Upper lobe of left lung (tissue), 6 donors: ENCODE data around the gene SDHC. TPM values are rescaled to one million over a fixed set of nuclear protein-coding genes. Genes with fewer than 3 reads are reported as not detected.
"Not testable (repeated sequence)": the region's sequence is repeated elsewhere in the genome, so short reads cannot be mapped to it uniquely, and the experiment has no call there.

Source experiments
- ATAC-seq, 2 donors: fragments of 200-7000 bp; cut with Tn5 transposase; one replicate each; pipeline ENCODE4 v1.9.1; 2022; ENCODE audit warnings: mild to moderate bottlenecking in 2 of 2, moderate library complexity in 2 of 2; ENCODE audit not compliant: low FRiP score in 2 of 2
- DNase-seq, 2 donors: peaks; one replicate each; pipeline ENCODE4 v3.0.0-alpha.2; 2019 to 2020
- H3K27ac ChIP-seq, 4 donors: fragments of 200-600 bp; sonication (generic); one replicate each; pipeline ENCODE4 v1.5.1; 2016 to 2019
- H3K27me3 ChIP-seq, 4 donors: fragments of 200-600 bp; sonication (generic); one replicate each; pipeline ENCODE4 v1.5.1; 2017 to 2019
- H3K36me3 ChIP-seq, 4 donors: fragments of 200-600 bp; sonication (generic); one replicate each; pipeline ENCODE4 v1.5.1; 2016 to 2019
- H3K4me1 ChIP-seq, 4 donors: fragments of 200-600 bp; sonication (generic); one replicate each; pipeline ENCODE4 v1.5.1; 2018 to 2019
- H3K4me3 ChIP-seq, 4 donors: fragments of 200-600 bp; sonication (generic); one replicate each; pipeline ENCODE4 v1.5.1; 2017 to 2019; ENCODE audit warnings: mild to moderate bottlenecking in 2 of 4, moderate library complexity in 1 of 4
- H3K9me3 ChIP-seq, 4 donors: fragments of 200-600 bp; sonication (generic); one replicate each; pipeline ENCODE4 v1.5.1; 2018 to 2019
- EP300 ChIP-seq, 4 donors: sonication (generic); formaldehyde crosslinking; IDR thresholded peaks; one replicate each; pipeline ENCODE4 v1.5.1; 2017; ENCODE audit warnings: antibody characterized with exemption in 4 of 4, control low read depth in 2 of 4
- POLR2A ChIP-seq, 4 donors: fragments of 450-650 bp; IDR thresholded peaks; one replicate each; pipeline ENCODE4 v1.5.1; 2016 to 2017; ENCODE audit warnings: antibody characterized with exemption in 4 of 4, mild to moderate bottlenecking in 2 of 4
- POLR2AphosphoS5 ChIP-seq, 2 donors: sonication (generic); formaldehyde crosslinking; IDR thresholded peaks; one replicate each; pipeline ENCODE4 v1.5.1; 2017; ENCODE audit warnings: antibody characterized with exemption in 2 of 2
- WGBS, 2 donors: methylation state at CpG; one replicate each; pipeline ENCODE4 v1.1.5; 2017 to 2018; 5-methylcytosine and 5-hydroxymethylcytosine counted together
- small RNA-seq, 4 donors: library from RNA; depleted of rRNA; stranded (forward); fragments of <200 nt; gene quantifications; one replicate each; pipeline ENCODE3, GENCODE V24; 2016
- total RNA-seq, 6 donors: library from RNA; depleted of rRNA in 4 of 6; stranded (reverse); fragments of >200 nt in 4 of 6; gene quantifications; one replicate each; pipeline versions ENCODE4 v1.1.0 to v1.2.1, GENCODE V29; 2016 to 2021
- TF ChIP-seq, protein P1 (sequence below), 6 experiments: fragments of 450-650 bp in 4 of 6; fragments of 200-600 bp in 2 of 6; sonication (generic) in 2 of 6; IDR thresholded peaks; one replicate each; pipeline ENCODE4 v1.5.1; 2016 to 2019; ENCODE audit warnings: antibody characterized with exemption in 6 of 6
- donor health status: DM: no; HTN: no; CAD: no; lungs with moderate emphysema.
- donor health status: DM: no; HTN: yes; CAD: no; lungs with severe emphysema.

SDHC gene
- total RNA-seq, 6 donors from 2014 or later, result 17.7 to 159 (median 66.7) TPM

DNA sequence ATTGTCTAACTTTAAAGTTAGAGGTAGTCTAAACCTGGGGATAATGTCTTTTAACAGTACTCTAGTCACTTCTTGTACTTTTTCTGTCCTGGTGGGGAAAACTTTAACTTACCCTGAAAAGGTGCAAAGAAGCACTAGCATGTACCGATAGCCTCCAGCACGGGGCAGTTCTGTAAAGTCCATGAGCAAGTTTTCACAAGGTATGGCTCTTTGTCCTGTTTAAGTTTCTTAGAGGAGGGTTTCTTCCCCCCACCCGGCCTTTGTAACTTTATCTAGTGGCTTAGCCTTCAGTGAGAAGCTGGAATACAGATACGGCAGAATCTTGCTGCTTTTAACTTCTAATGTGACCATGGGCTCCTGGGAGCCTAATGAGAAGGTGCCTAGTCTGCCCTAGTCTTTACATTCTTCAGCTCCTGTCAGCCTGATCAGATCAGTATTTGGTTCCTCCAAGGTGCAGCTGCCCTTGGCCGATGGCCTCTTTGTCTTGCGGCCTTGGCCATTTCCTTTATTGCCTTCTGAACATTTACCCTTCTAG is 93.3 kb downstream of the SDHC start:
- H3K9me3 ChIP-seq, result no peaks in the 10 kb centered on the region
- TF ChIP-seq EP300 (IDR thresholded peaks at IDR 0.05) (no peak), POLR2AphosphoS5 (IDR thresholded peaks at IDR 0.05) (no peak), POLR2A (IDR thresholded peaks at IDR 0.05) (no peak)
- TF ChIP-seq, protein P1, sequence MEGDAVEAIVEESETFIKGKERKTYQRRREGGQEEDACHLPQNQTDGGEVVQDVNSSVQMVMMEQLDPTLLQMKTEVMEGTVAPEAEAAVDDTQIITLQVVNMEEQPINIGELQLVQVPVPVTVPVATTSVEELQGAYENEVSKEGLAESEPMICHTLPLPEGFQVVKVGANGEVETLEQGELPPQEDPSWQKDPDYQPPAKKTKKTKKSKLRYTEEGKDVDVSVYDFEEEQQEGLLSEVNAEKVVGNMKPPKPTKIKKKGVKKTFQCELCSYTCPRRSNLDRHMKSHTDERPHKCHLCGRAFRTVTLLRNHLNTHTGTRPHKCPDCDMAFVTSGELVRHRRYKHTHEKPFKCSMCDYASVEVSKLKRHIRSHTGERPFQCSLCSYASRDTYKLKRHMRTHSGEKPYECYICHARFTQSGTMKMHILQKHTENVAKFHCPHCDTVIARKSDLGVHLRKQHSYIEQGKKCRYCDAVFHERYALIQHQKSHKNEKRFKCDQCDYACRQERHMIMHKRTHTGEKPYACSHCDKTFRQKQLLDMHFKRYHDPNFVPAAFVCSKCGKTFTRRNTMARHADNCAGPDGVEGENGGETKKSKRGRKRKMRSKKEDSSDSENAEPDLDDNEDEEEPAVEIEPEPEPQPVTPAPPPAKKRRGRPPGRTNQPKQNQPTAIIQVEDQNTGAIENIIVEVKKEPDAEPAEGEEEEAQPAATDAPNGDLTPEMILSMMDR (IDR thresholded peaks at IDR 0.05), result no peak
- H3K27me3 ChIP-seq, result no peaks in the 10 kb centered on the region
- no peaks in the 10 kb centered on the region for H3K36me3 ChIP-seq
- WGBS, 2 donors, result 64 to 89% methylated on average over 6 of the region's 6 CpGs
- peaks cover 0 to 20% (median 8%) of the 10 kb centered on the region in 4 donors for H3K4me1 ChIP-seq
- DNase-seq (no peak), ATAC-seq (no peak)
- H3K27ac ChIP-seq, result peak overlapping the region in 1 of 4 donors; percentile 1
- no peak overlapping the region for H3K4me3 ChIP-seq

DNA sequence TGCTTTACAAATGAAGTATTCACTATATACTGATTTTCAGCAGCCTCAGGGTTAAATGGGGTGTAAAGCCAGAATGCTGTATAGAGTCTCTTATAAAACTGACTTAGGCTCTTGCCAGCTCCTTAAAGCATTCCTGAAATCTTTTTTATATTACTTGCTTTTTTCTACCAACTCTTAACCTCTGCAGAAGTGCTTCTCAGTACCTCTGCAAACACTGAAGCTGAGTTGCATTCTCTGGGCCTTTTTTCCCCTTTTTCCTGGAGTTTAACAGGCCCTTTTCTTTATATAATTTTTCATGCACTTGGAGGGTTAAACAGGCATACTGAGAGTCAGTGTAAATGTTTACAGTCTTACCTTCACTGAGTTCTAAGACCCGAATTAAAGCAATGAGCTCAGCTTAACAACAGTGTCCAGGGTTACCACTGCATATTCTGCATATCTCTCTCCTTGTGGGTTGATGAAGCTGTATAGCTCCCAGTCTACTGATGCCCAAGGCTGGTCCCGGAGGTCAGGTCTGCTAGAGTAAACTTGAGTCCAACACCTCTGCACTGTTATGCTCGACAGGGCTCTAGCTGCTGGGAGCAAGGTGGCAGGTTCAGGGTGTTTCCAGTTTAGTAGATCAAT is 94.4 kb downstream of the SDHC start:
- no peak for DNase-seq
- H3K27ac ChIP-seq, result peak overlapping the region in 3 of 4 donors; percentile 27 to 62 (median 32)
- ATAC-seq, result peak in 1 of 2 donors; percentile 73
- no peak for TF ChIP-seq POLR2A (IDR thresholded peaks at IDR 0.05)
- TF ChIP-seq EP300 (IDR thresholded peaks at IDR 0.05), result no peak
- TF ChIP-seq, protein P1 (IDR thresholded peaks at IDR 0.05), result no peak
- no peak for TF ChIP-seq POLR2AphosphoS5 (IDR thresholded peaks at IDR 0.05)
- no peaks in the 10 kb centered on the region for H3K27me3 ChIP-seq
- H3K4me1 ChIP-seq, result peaks cover 0 to 20% (median 8%) of the 10 kb centered on the region in 4 donors
- H3K4me3 ChIP-seq, result no peak overlapping the region
- no peaks in the 10 kb centered on the region for H3K9me3 ChIP-seq
- no peaks in the 10 kb centered on the region for H3K36me3 ChIP-seq
- 54 to 58% methylated on average over 3 of the region's 3 CpGs for WGBS, 2 donors

- H3K4me3 ChIP-seq, H3K27me3 ChIP-seq, ATAC-seq, DNase-seq, H3K36me3 ChIP-seq, H3K9me3 ChIP-seq: not testable (repeated sequence)
- Histone ChIP-seq H3K27ac (peak overlapping the region; percentile 30 to 66 (median 47)), H3K4me1 (peaks cover 0 to 17% (median 8%) of the 10 kb centered on the region in 4 donors)
- WGBS, 2 donors, result 63 to 68% methylated on average over 10 to 13 of the region's 13 CpGs
Measured at GRCh38 chr1:161409848-161410635, 95.9 kb downstream of the SDHC start.

DNA sequence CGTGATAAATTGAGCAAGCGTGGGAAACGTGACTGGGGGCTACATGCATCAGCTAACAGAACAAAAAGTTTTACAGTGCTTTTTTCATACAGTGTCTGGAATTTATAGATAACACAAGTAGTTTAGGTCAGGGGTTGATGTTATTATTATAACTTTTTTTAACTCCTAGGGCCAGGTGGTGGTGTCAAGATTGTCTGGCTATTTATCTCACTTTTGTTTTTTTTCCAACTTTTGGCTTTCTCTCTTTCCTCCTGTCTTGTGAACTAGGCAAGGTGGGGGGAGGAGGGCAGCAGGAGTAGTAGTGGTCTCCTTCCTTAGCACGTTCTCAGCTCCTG is 96.4 kb downstream of the SDHC start:
- 78% methylated on average over 4 of the region's 4 CpGs for WGBS, 2 donors
- ATAC-seq, DNase-seq, H3K4me3 ChIP-seq, H3K9me3 ChIP-seq, H3K36me3 ChIP-seq, H3K27me3 ChIP-seq: not testable (repeated sequence)
- Histone ChIP-seq H3K4me1 (peaks cover 0 to 17% (median 8%) of the 10 kb centered on the region in 4 donors), H3K27ac (peak overlapping the region in 2 of 4 donors; percentile 32 to 62)

Small RNA genes lying within 50 kb of the gene (small RNA-seq; reads per million reads assigned to genes)
- gene AL592295.2 (0 reads per million in 4 donors), gene RNU6-481P (0 reads per million in 4 donors)

Other genes starting within 250 kb of the SDHC start
- 10 to 100 TPM; 26.8 to 69.9 (median 51.2) TPM for gene ARHGAP30, start 244.5 kb upstream of the SDHC start, total RNA-seq
- gene NECTIN4, start 224.8 kb upstream of the SDHC start, total RNA-seq, result 10 to 100 TPM in 4 of 6 donors, 1 to 10 TPM in 2; 5.2 to 19.9 (median 12.1) TPM
- 10 to 100 TPM in 1 of 6 donors, 1 to 10 TPM in 4, not detected in 1; 6.5 to 12.3 (median 7.4) TPM for gene KLHDC9, start 216.0 kb upstream of the SDHC start, total RNA-seq
- 10 to 100 TPM; 17.8 to 55.9 (median 41.4) TPM for gene PFDN2, start 196.3 kb upstream of the SDHC start, total RNA-seq
- gene NIT1, start 196.3 kb upstream of the SDHC start, total RNA-seq, result 10 to 100 TPM; 21.2 to 62.9 (median 40.7) TPM
- gene DEDD, start 181.7 kb upstream of the SDHC start, total RNA-seq, result 10 to 100 TPM; 26.7 to 45.1 (median 35.1) TPM
- gene UFC1, start 160.4 kb upstream of the SDHC start, total RNA-seq, result 10 to 100 TPM; 32.5 to 95.6 (median 75.6) TPM
- 10 to 100 TPM; 14.1 to 48.2 (median 21.8) TPM for gene USP21, start 154.9 kb upstream of the SDHC start, total RNA-seq
- 10 to 100 TPM; 19.5 to 48.2 (median 26.6) TPM for gene PPOX, start 148.0 kb upstream of the SDHC start, total RNA-seq
- gene B4GALT3, start 136.9 kb upstream of the SDHC start, total RNA-seq, result 10 to 100 TPM; 12.3 to 37.1 (median 27.2) TPM
- 10 to 100 TPM in 1 of 6 donors, 1 to 10 TPM in 4, under 1 TPM in 1; 0.91 to 18.6 (median 3.0) TPM for gene ADAMTS4, start 115.3 kb upstream of the SDHC start, total RNA-seq
- gene NDUFS2, start 112.0 kb upstream of the SDHC start, total RNA-seq, result 100 to 1,000 TPM in 2 of 6 donors, 10 to 100 TPM in 4; 65.7 to 194 (median 84.4) TPM
- 100 to 1,000 TPM in 5 of 6 donors, 10 to 100 TPM in 1; 75.4 to 233 (median 176) TPM for gene FCER1G, start 99.1 kb upstream of the SDHC start, total RNA-seq
- 1 to 10 TPM in 2 of 6 donors, not detected in 4; 2.5 to 3.7 TPM for gene APOA2, start 90.8 kb upstream of the SDHC start, total RNA-seq
- gene TOMM40L, start 88.3 kb upstream of the SDHC start, total RNA-seq, result 10 to 100 TPM in 3 of 6 donors, 1 to 10 TPM in 3; 3.1 to 14.4 (median 9.9) TPM
- gene NR1I3, start 76.2 kb upstream of the SDHC start, total RNA-seq, result not detected
- gene PCP4L1, start 55.6 kb upstream of the SDHC start, total RNA-seq, result 1 to 10 TPM; 1.0 to 8.1 (median 5.0) TPM
- 1 to 10 TPM; 1.5 to 6.9 (median 4.0) TPM for gene MPZ, start 4.4 kb upstream of the SDHC start, total RNA-seq
- 1 to 10 TPM in 4 of 6 donors, under 1 TPM in 1, not detected in 1; 0.37 to 9.5 (median 4.0) TPM for gene CFAP126, start 53.5 kb downstream of the SDHC start, total RNA-seq
- 100 to 1,000 TPM in 4 of 6 donors, 10 to 100 TPM in 2; 94.6 to 273 (median 160) TPM for gene FCGR2A, start 191.1 kb downstream of the SDHC start, total RNA-seq
- 10 to 100 TPM; 10.8 to 37.7 (median 15.9) TPM for gene HSPA6, start 210.2 kb downstream of the SDHC start, total RNA-seq
- gene FCGR3A, start 235.4 kb downstream of the SDHC start, total RNA-seq, result 100 to 1,000 TPM in 2 of 6 donors, 10 to 100 TPM in 4; 20.8 to 237 (median 82.8) TPM